ENCODE results near the gene TRAPPC2L. TPM values are rescaled to one million over a fixed set of nuclear protein-coding genes. Genes with fewer than 3 reads are reported as not detected.

TRAPPC2L gene
- total and polyA plus RNA-seq, 2 experiments from 2014 or later = 59.3 to 167 TPM

- Mint-ChIP-seq H3K4me1 (no peaks in the 10 kb centered on the region; the same call in 2 of the 3 replicates), H3K36me3 (ENCODE audit: low read depth) (no peaks in the 10 kb centered on the region; the same call in 2 of the 3 replicates), H3K27ac (no peak overlapping the region), H3K4me3 (no peak overlapping the region), H3K9me3 (no peaks in the 10 kb centered on the region; the same call in 1 of the 3 replicates), H3K27me3 (ENCODE audit: insufficient read depth, low read depth, poor library complexity) (peaks cover 8% of the 10 kb centered on the region)
- no peaks in the 10 kb centered on the region for H3F3A ChIP-seq (replicated peaks; ENCODE audit: low read depth)
- no peaks in the 10 kb centered on the region for H3K4me1 ChIP-seq (ENCODE audit: insufficient read depth)
- no peak for TF ChIP-seq NANOG (IDR thresholded peaks at IDR 0.05; ENCODE audit: borderline replicate concordance)
- no peak for TF ChIP-seq ETS1 (IDR thresholded peaks at IDR 0.05)
- no peak overlapping the region; the same call in 1 of the 2 replicates for H2AFZ ChIP-seq
- no peaks in the 10 kb centered on the region for H4K20me1 ChIP-seq (replicated peaks; ENCODE audit: insufficient read depth)
- no peaks in the 10 kb centered on the region for H3K27me3 ChIP-seq (ENCODE audit: insufficient read depth)
- no peak for ATAC-seq
- H3K9me2 ChIP-seq (ENCODE audit: insufficient read depth) = no peaks in the 10 kb centered on the region
- H3K4me2 ChIP-seq = no peak overlapping the region
- no peak for DNase-seq (ENCODE audit: low spot score)
- no peak overlapping the region for H3K27ac ChIP-seq (ENCODE audit: low read depth)
- H3K36me3 ChIP-seq (ENCODE audit: insufficient read depth) = no peaks in the 10 kb centered on the region
- no peaks in the 10 kb centered on the region for H3K79me2 ChIP-seq (replicated peaks; ENCODE audit: insufficient read depth)
- H3K4me3 ChIP-seq = no peak overlapping the region
These were observed 14.4 kb downstream of the TRAPPC2L start for GRCh38 chr16:88871349-88871702.

GRCh38 chr16:88871730-88872416, 14.9 kb downstream of the TRAPPC2L start:
- Mint-ChIP-seq H3K27me3 (ENCODE audit: insufficient read depth, low read depth, poor library complexity) (peaks cover 6% of the 10 kb centered on the region), H3K4me3 (no peak overlapping the region), H3K36me3 (ENCODE audit: low read depth) (no peaks in the 10 kb centered on the region; the same call in 2 of the 3 replicates), H3K27ac (no peak overlapping the region), H3K4me1 (no peaks in the 10 kb centered on the region; the same call in 2 of the 3 replicates), H3K9me3 (no peaks in the 10 kb centered on the region; the same call in 1 of the 3 replicates)
- H3K27ac ChIP-seq (ENCODE audit: low read depth) = no peak overlapping the region
- no peaks in the 10 kb centered on the region for H4K20me1 ChIP-seq (replicated peaks; ENCODE audit: insufficient read depth)
- H3K4me3 ChIP-seq = no peak overlapping the region
- H3K27me3 ChIP-seq (ENCODE audit: insufficient read depth) = no peaks in the 10 kb centered on the region
- no peaks in the 10 kb centered on the region for H3F3A ChIP-seq (replicated peaks; ENCODE audit: low read depth)
- no peaks in the 10 kb centered on the region for H3K9me2 ChIP-seq (ENCODE audit: insufficient read depth)
- ATAC-seq = no peak
- no peak for DNase-seq (ENCODE audit: low spot score)
- no peaks in the 10 kb centered on the region for H3K4me1 ChIP-seq (ENCODE audit: insufficient read depth)
- no peak overlapping the region for H3K4me2 ChIP-seq
- no peak overlapping the region for H2AFZ ChIP-seq
- no peaks in the 10 kb centered on the region for H3K79me2 ChIP-seq (replicated peaks; ENCODE audit: insufficient read depth)
- no peaks in the 10 kb centered on the region for H3K36me3 ChIP-seq (ENCODE audit: insufficient read depth)
- TF ChIP-seq ZNF331 (CRISPR knock-in tag; IDR thresholded peaks at IDR 0.05; ENCODE audit: low read depth) = no peak
- no peak for TF ChIP-seq REST (IDR thresholded peaks at IDR 0.05; ENCODE audit: unreplicated experiment)
- TF ChIP-seq JUNB (IDR thresholded peaks at IDR 0.05; ENCODE audit: unreplicated experiment) = no peak
- no peak for TF ChIP-seq STAT1 (IDR thresholded peaks at IDR 0.05; ENCODE audit: unreplicated experiment)
- TF ChIP-seq ZNF462 (CRISPR knock-in tag; IDR thresholded peaks at IDR 0.05) = no peak
- TF ChIP-seq ETS1 (IDR thresholded peaks at IDR 0.05) = no peak
- no peak for TF ChIP-seq CREB1 (CRISPR knock-in tag; IDR thresholded peaks at IDR 0.05; ENCODE audit: low read depth)
